Type B pancreatic cell (in vitro differentiated cells): ENCODE measurements around the gene SP1. TPM values are rescaled to one million over a fixed set of nuclear protein-coding genes. Genes with fewer than 3 reads are reported as not detected.

Experiments used
- DNase-seq: peaks from one replicate; pipeline ENCODE4 v3.0.0; 2021; ENCODE audit warnings: mixed read lengths; ENCODE audit not compliant: unreplicated experiment; ENCODE audit errors: extremely low spot score
- H3K27ac Mint-ChIP-seq: 2 replicates; pipeline ENCODE4 v1.8.0; 2021; ENCODE audit warnings: mild to moderate bottlenecking, mixed read lengths
- H3K27me3 Mint-ChIP-seq: 2 replicates; pipeline ENCODE4 v1.8.0; 2021; ENCODE audit warnings: mixed read lengths
- H3K36me3 Mint-ChIP-seq: 2 replicates; pipeline ENCODE4 v1.8.0; 2021; ENCODE audit warnings: mixed read lengths
- H3K4me1 Mint-ChIP-seq: one replicate; pipeline ENCODE4 v1.8.0; 2021; ENCODE audit warnings: mixed read lengths; ENCODE audit not compliant: unreplicated experiment
- H3K4me3 Mint-ChIP-seq: 2 replicates; pipeline ENCODE4 v1.8.0; 2021; ENCODE audit warnings: mild to moderate bottlenecking, mixed read lengths
- H3K9me3 Mint-ChIP-seq: 2 replicates; pipeline ENCODE4 v1.8.0; 2021; ENCODE audit warnings: mixed read lengths
- total RNA-seq: library from RNA; stranded (reverse); gene quantifications from 2 replicates; pipeline ENCODE4 v1.2.1, GENCODE V29; 2021; ENCODE audit warnings: low replicate concordance
- TF ChIP-seq, protein P1 (sequence below): fragments of 200-600 bp; sonication (generic); conservative IDR thresholded peaks from 2 replicates; pipeline ENCODE4 v1.5.0; 2021; ENCODE audit warnings: antibody characterized with exemption, mild to moderate bottlenecking

SP1 gene
- total RNA-seq, 1 donor from 2014 or later = 82.9 TPM

DNA sequence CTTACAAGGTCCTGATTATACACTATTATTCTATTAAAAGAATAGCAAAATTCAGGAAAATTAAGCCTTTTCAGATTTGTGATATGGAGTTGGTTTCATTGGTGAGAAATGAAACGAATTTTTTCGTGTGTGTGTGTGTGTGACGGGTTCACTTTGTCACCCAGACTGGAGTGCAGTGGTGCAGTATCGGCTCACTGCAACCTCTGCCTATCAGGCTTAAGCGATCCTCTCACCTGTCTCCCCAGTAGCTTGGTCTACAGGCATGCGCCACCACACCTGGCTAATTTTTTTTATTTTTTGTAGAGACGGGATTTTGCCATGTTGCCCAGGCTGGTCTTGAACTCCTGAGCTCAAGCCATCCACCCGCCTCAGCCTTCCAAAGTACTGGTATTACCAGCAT, 81.6 kb downstream of the SP1 start:
- H3K4me3 Mint-ChIP-seq = no peak overlapping the region
- H3K36me3 Mint-ChIP-seq = peaks cover 52% of the 10 kb centered on the region
- no peaks in the 10 kb centered on the region for H3K27me3 Mint-ChIP-seq

DNA sequence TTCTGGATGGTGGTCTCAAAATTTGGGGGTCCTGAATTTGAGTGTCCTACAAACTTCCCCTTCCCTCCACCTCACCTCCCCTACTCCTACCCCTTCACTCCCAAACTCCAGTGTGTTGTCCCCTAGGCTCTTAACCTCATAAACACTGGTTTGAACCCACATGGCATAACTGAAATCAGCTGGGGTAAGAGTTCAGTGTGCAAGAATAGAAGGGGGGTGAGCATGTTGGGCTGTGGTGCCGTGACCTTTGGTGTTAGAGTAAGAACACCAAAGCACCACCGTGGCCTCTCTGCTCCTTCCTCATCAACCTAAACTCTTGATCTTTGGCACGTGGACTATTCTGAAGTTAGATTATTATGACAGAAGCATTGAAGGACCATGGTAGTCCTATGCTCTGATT, 83.0 kb downstream of the SP1 start:
- H3K4me3 Mint-ChIP-seq = no peak overlapping the region
- H3K27ac Mint-ChIP-seq = no peak overlapping the region
- DNase-seq = no peak
- no peaks in the 10 kb centered on the region for H3K27me3 Mint-ChIP-seq
- H3K36me3 Mint-ChIP-seq = peaks cover 58% of the 10 kb centered on the region
- TF ChIP-seq, protein P1, sequence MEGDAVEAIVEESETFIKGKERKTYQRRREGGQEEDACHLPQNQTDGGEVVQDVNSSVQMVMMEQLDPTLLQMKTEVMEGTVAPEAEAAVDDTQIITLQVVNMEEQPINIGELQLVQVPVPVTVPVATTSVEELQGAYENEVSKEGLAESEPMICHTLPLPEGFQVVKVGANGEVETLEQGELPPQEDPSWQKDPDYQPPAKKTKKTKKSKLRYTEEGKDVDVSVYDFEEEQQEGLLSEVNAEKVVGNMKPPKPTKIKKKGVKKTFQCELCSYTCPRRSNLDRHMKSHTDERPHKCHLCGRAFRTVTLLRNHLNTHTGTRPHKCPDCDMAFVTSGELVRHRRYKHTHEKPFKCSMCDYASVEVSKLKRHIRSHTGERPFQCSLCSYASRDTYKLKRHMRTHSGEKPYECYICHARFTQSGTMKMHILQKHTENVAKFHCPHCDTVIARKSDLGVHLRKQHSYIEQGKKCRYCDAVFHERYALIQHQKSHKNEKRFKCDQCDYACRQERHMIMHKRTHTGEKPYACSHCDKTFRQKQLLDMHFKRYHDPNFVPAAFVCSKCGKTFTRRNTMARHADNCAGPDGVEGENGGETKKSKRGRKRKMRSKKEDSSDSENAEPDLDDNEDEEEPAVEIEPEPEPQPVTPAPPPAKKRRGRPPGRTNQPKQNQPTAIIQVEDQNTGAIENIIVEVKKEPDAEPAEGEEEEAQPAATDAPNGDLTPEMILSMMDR = no peak
- H3K9me3 Mint-ChIP-seq = no peaks in the 10 kb centered on the region
- H3K4me1 Mint-ChIP-seq = peaks cover 16% of the 10 kb centered on the region

More for the DNA sequence above, 81.6 kb downstream of the SP1 start:
- DNase-seq = no peak
- TF ChIP-seq, protein P1 = no peak
- H3K4me1 Mint-ChIP-seq = peaks cover 16% of the 10 kb centered on the region
- H3K9me3 Mint-ChIP-seq = no peaks in the 10 kb centered on the region
- no peak overlapping the region for H3K27ac Mint-ChIP-seq

DNA sequence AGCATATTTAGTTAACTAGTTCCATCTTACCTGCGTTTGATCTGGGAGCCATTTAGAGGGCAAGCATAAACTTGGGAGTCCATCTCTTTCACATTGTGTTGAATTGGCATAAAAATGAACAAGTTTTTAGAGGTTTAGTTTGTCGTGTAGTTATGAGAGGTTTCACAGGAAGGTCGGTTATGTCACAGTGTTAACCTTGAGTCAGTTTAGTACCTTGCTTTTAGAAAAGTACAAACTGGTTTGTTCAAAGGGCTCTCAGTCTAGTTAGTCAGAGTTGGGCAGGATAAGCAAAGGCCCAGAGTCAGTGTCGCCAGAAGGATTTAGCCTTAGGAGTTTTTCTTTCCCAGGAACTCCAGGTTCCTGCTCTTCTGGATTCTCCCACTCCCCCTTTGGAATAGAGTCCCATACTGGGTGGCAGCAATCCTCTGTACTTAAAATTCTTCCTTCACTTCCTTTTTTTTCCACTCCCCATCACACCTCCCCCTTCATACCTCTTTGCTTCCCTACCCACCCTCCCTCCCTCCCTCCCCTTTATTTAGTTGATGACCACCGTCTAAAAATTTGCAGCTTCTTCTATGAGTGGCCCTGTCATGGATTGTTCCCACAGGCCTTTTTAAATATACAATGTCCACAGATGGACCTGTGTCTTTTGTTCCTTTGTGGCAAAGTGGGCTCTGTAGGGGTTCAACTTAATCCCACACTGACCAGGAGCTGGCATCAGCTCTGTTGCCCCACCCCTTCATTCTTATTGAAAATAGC, 84.0 kb downstream of the SP1 start:
- H3K27me3 Mint-ChIP-seq = no peaks in the 10 kb centered on the region
- no peak for DNase-seq
- no peak overlapping the region for H3K4me3 Mint-ChIP-seq
- TF ChIP-seq, protein P1 = no peak
- H3K4me1 Mint-ChIP-seq = peaks cover 16% of the 10 kb centered on the region
- no peak overlapping the region for H3K27ac Mint-ChIP-seq
- H3K9me3 Mint-ChIP-seq = no peaks in the 10 kb centered on the region
- H3K36me3 Mint-ChIP-seq = peaks cover 65% of the 10 kb centered on the region

- Mint-ChIP-seq H3K4me3 (no peak overlapping the region), H3K27me3 (no peaks in the 10 kb centered on the region), H3K9me3 (no peaks in the 10 kb centered on the region), H3K27ac (no peak overlapping the region), H3K4me1 (peaks cover 13% of the 10 kb centered on the region), H3K36me3 (peaks cover 59% of the 10 kb centered on the region)
- no peak for DNase-seq
- TF ChIP-seq, protein P1 = no peak
Measured at GRCh38 chr12:53464685-53465418, 84.9 kb downstream of the SP1 start.

DNA sequence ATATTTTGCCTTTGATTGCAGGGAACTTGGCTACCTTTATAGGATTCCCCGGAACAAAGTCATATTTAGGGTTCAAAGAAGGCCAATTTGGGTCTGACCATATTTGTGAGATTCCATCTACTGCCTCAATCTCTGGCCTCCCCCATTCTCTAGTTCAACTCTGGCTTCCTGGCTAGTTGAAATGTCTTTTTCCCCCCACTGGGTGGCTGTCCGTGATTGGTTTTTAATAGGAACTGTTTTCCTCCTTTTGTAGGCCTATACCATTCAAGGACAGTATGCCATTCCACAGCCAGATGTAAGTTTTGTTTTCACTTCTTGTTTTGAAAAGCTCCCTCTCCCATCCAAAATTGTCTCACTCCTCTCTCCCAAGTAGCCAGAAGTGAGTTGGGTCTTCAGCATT, 85.7 kb downstream of the SP1 start:
- H3K9me3 Mint-ChIP-seq = no peaks in the 10 kb centered on the region
- peaks cover 54% of the 10 kb centered on the region for H3K36me3 Mint-ChIP-seq
- TF ChIP-seq, protein P1 = peak; percentile 23
- H3K27ac Mint-ChIP-seq = peak overlapping the region; percentile 11
- peaks cover 10% of the 10 kb centered on the region for H3K4me1 Mint-ChIP-seq
- no peaks in the 10 kb centered on the region for H3K27me3 Mint-ChIP-seq
- no peak for DNase-seq
- no peak overlapping the region for H3K4me3 Mint-ChIP-seq

Other genes with a start within 250 kb of the SP1 start
- 49.2 and 72.2 TPM in 2 replicates for gene ZNF740, start 199.5 kb upstream of the SP1 start, total RNA-seq
- 30.6 and 49.3 TPM in 2 replicates for gene CSAD, start 199.3 kb upstream of the SP1 start, total RNA-seq
- 3.2 and 4.2 TPM in 2 replicates for gene ITGB7, start 172.9 kb upstream of the SP1 start, total RNA-seq
- gene RARG, start 148.0 kb upstream of the SP1 start, total RNA-seq = 74.5 and 89.9 TPM in 2 replicates
- gene ESPL1, start 111.9 kb upstream of the SP1 start, total RNA-seq = 35.1 and 50.0 TPM in 2 replicates
- gene PFDN5, start 84.6 kb upstream of the SP1 start, total RNA-seq = 316 and 336 TPM in 2 replicates
- 44.3 and 58.6 TPM in 2 replicates for gene MYG1, start 80.5 kb upstream of the SP1 start, total RNA-seq
- gene AAAS, start 58.6 kb upstream of the SP1 start, total RNA-seq = 54.7 and 75.4 TPM in 2 replicates
- gene SP7, start 43.8 kb upstream of the SP1 start, total RNA-seq = 0.22 TPM in 1 of 2 replicates, not detected in the other
- gene AMHR2, start 43.7 kb downstream of the SP1 start, total RNA-seq = 1.6 and 2.4 TPM in 2 replicates
- gene PRR13, start 61.6 kb downstream of the SP1 start, total RNA-seq = 88.1 and 142 TPM in 2 replicates
- 825 and 1,222 TPM in 2 replicates for gene PCBP2, start 71.9 kb downstream of the SP1 start, total RNA-seq
- gene MAP3K12, start 119.3 kb downstream of the SP1 start, total RNA-seq = 10.6 and 31.6 TPM in 2 replicates
- 46.4 and 52.3 TPM in 2 replicates for gene TARBP2, start 121.1 kb downstream of the SP1 start, total RNA-seq
- gene NPFF, start 127.3 kb downstream of the SP1 start, total RNA-seq = not detected in 2 replicates
- 28.5 and 42.2 TPM in 2 replicates for gene ATF7, start 246.2 kb downstream of the SP1 start, total RNA-seq